GM12878 (cell line): ENCODE data around the gene NFKBIE. TPM values are rescaled to one million over a fixed set of nuclear protein-coding genes. Genes with fewer than 3 reads are reported as not detected.
A peak's percentile ranks its signal among the peaks of the same experiment; 100 is the strongest.

ENCODE experiments used
- BCLAF1 ChIP-seq: fragments of 450-650 bp; IDR thresholded peaks from 2 replicates; pipeline ENCODE4 v1.6.1; 2017; ENCODE audit warnings: antibody characterized with exemption, mild to moderate bottlenecking, moderate library complexity
- BHLHE40 ChIP-seq, 2 experiments: fragments of 450-650 bp in 1 of 2; IDR thresholded peaks; 2 replicates each; pipeline ENCODE4 v1.6.1; 2011 to 2017; ENCODE audit warnings: low read depth in 2 of 2, borderline replicate concordance in 1 of 2, improper control_type of control experiment in 1 of 2, low read length in 1 of 2, mild to moderate bottlenecking in 1 of 2
- CBFB ChIP-seq: IDR thresholded peaks from 2 replicates; pipeline ENCODE4 v1.6.1; 2016; ENCODE audit warnings: antibody characterized with exemption, low read depth
- CREB1 ChIP-seq: IDR thresholded peaks from 2 replicates; pipeline ENCODE4 v1.6.1; 2012; ENCODE audit warnings: low read depth, mild to moderate bottlenecking, inconsistent platforms
- GATAD2B ChIP-seq: fragments of 450-650 bp; conservative IDR thresholded peaks from 2 replicates; pipeline ENCODE4 v1.6.1; 2017; ENCODE audit warnings: low read depth, mild to moderate bottlenecking, moderate library complexity
- LARP7 ChIP-seq: fragments of 450-650 bp; IDR thresholded peaks from 2 replicates; pipeline ENCODE4 v1.6.1; 2017; ENCODE audit warnings: mild to moderate bottlenecking
- MEF2B ChIP-seq: fragments of 450-650 bp; IDR thresholded peaks from 2 replicates; pipeline ENCODE4 v1.6.1; 2018; ENCODE audit warnings: mild to moderate bottlenecking, moderate library complexity; ENCODE audit not compliant: partially characterized antibody, poor library complexity, severe bottlenecking
- NR2F1 ChIP-seq: fragments of 450-650 bp; conservative IDR thresholded peaks from 2 replicates; pipeline ENCODE4 v1.6.1; 2017; ENCODE audit warnings: mild to moderate bottlenecking
- PAX5 ChIP-seq: IDR thresholded peaks from 2 replicates; pipeline ENCODE4 v1.6.1; 2011; ENCODE audit warnings: low read depth, low read length, borderline replicate concordance
- PBX3 ChIP-seq: IDR thresholded peaks from 2 replicates; pipeline ENCODE4 v1.6.1; 2011; ENCODE audit warnings: mild to moderate bottlenecking, low read depth, low read length, moderate library complexity; ENCODE audit not compliant: insufficient replicate concordance
- RAD51 ChIP-seq: fragments of 450-650 bp; IDR thresholded peaks from 2 replicates; pipeline ENCODE4 v1.6.1; 2016; ENCODE audit warnings: moderate library complexity, mild to moderate bottlenecking, inconsistent platforms
- RFX5 ChIP-seq: IDR thresholded peaks from 2 replicates; pipeline ENCODE4 v1.6.1; 2011; ENCODE audit warnings: low read depth, low read length, improper control_type of control experiment
- SMC3 ChIP-seq: IDR thresholded peaks from 2 replicates; pipeline ENCODE4 v1.6.1; 2011; ENCODE audit warnings: low read length, improper control_type of control experiment, borderline replicate concordance
- TARDBP ChIP-seq: IDR thresholded peaks from 2 replicates; pipeline ENCODE4 v1.6.1; 2016; ENCODE audit warnings: borderline replicate concordance
- polyA plus RNA-seq, 11 experiments: library from polyadenylated mRNA; depleted of rRNA in 4 of 11; unstranded in 6 of 11; stranded (reverse) in 5 of 11; fragments of >200 nt; fragmentation: Nextera tagmentation in 4 of 11; fragmentation: Illumina TruSeq in 1 of 11; extraction: Ambion mirVana in 4 of 11; extraction: Trizol in 1 of 11; gene quantifications; 1 replicate in 1 of 11; 2 replicates in 10 of 11; pipeline versions ENCODE4 v1.2.1 to v1.2.3, GENCODE V29; 2011 to 2016; ENCODE audit warnings: inconsistent platforms in 2 of 11, missing spikeins in 2 of 11, low read depth in 1 of 11
- total RNA-seq, 4 experiments: library from RNA; depleted of rRNA in 3 of 4; stranded (reverse); fragments of >200 nt in 3 of 4; fragmentation: Illumina TruSeq in 1 of 4; extraction: Trizol in 1 of 4; gene quantifications; 2 replicates each; pipeline versions ENCODE4 v1.2.1 to v1.2.3, GENCODE V29; 2013 to 2021

The NFKBIE gene
- total and polyA plus RNA-seq, 10 of the 15 experiments (the other 5 are each of a cell fraction or from before 2014, with no cell fraction given) = 10.4 to 106 (median 38.8) TPM

DNA sequence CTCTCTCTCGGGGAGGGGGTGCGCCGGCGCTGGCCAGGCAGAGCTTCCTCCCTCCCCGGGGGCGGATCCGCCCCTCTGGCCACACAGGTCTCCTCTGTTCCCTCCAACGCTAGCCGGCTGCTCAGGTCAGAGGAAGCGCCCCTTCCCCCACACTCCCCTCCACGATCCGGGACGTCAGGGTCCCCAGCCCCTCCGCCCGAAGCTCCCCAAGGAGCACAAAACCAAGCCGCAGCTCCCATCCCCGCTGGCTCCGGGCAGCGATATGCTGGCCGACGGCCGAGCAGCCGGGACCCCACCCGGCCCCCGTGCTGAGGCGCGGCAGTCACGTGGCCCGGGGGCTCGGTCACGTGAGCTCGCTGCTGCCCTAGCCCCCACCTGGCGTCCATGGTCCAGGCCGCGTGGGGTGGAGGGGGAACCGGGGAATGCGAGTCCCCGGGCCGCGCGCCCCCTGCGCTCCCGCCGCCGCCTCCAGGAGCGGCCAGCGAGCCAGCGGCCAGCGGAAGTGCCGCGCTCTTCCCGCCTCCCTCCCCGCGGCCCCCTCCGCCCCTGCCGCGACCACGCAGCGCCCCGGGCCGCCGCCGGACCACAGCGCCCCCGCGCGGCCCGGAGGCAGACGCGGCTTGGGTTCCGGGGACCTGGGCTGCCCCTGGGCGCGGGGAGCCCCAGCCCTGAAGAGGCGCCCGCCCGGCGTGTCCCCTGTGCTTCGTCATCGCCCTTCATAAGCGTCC, 8.2 kb downstream of the NFKBIE start, which contains the start of gene SLC35B2 (continued):
- peak; percentile 33 for TF ChIP-seq PBX3
- peak; percentile 62; the same call in 1 of the 2 replicates for TF ChIP-seq TARDBP
- peak; percentile 94 to 99 for TF ChIP-seq BHLHE40 (IDR thresholded peaks at IDR 0.05; ENCODE audit: borderline replicate concordance in 1 of 2, low read depth in 2 of 2, low read length in 1 of 2)
- peak; percentile 76 for TF ChIP-seq MEF2B
- no peak; the same call in 1 of the 2 replicates for TF ChIP-seq SMC3
- TF ChIP-seq PAX5 = 0 out of 2 replicates have a peak, but pooled peaks have one; percentile 11
- TF ChIP-seq RFX5 = peak; percentile 14; the same call in 1 of the 2 replicates
- TF ChIP-seq CREB1 = no peak
- TF ChIP-seq GATAD2B = peak; percentile 53; the same call in 1 of the 2 replicates
- peak; percentile 70 for TF ChIP-seq LARP7
- TF ChIP-seq RAD51 = peak; percentile 98
- peak; percentile 77 for TF ChIP-seq BCLAF1
- TF ChIP-seq CBFB = 0 out of 2 replicates have a peak, but pooled peaks have one; percentile 20
- TF ChIP-seq NR2F1 = peak; percentile 72
- TF ChIP-seq, all 136 proteins: peak for 50
